Body of pancreas (tissue), 4 donors: ENCODE results near the gene LRFN3.

ENCODE experiments used
- CTCF ChIP-seq, 7 experiments: fragments of 450-650 bp in 4 of 7; fragments of 200-600 bp in 3 of 7; sonication (generic) in 3 of 7; IDR thresholded peaks; one replicate each; pipeline ENCODE4 v1.5.1; 2016 to 2019; ENCODE audit warnings: antibody characterized with exemption in 7 of 7
- POLR2A ChIP-seq, 3 donors: fragments of 450-650 bp; IDR thresholded peaks; one replicate each; pipeline ENCODE4 v1.6.1; 2016; ENCODE audit warnings: antibody characterized with exemption in 3 of 3, mild to moderate bottlenecking in 2 of 3

DNA sequence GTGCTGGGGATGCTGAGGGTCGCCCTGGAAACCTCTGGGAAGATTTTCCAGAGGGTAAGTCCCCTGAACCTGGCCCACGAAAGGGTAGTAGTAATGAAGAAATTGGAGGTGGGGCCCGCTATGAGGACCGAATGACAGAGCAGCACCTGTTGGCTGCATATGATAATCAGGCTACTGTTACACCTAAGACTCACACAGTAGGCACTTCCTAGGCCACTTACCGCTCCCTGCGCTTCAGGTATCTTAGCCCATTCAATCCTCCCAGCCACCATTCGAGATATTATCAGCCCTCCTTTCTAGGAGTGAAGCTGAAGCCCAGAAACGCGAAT, 4.3 kb upstream of the LRFN3 start:
- TF ChIP-seq CTCF (IDR thresholded peaks at IDR 0.05) (no peak), POLR2A (IDR thresholded peaks at IDR 0.05) (no peak)
